SH-SY5Y (cell line): ENCODE results near the gene STK36.

ENCODE experiments used
- GATA2 ChIP-seq: IDR thresholded peaks from 2 replicates; pipeline ENCODE4 v1.6.1; 2011; ENCODE audit warnings: mild to moderate bottlenecking, low read depth, low read length
- GATA3 ChIP-seq: IDR thresholded peaks from 2 replicates; pipeline ENCODE4 v1.6.1; 2011; ENCODE audit warnings: low read depth, mild to moderate bottlenecking, low read length, moderate library complexity

DNA sequence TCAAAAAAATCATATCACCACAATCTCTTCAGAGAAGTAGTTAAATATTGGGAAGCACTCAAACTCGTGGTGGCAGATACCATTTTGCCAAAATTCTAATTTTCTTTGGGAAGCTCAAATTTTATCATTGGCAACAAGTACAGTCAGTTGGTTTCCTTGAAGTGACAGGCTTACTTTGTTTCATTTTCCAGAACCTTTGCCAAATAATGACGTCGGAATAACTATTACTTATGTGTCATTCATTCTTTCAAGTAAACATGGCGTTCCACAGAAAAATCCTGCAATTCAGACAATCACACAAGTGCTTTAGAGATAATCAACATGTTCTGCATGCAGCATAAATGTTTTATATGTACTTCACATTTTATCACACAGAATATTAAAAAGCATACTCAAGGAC lies 44.2 kb downstream of the STK36 start:
- TF ChIP-seq GATA3: no peak
- no peak for TF ChIP-seq GATA2
